HG03095 (cell line): ENCODE data around the gene OST4.

ENCODE experiments used
- ATAC-seq: cut with Tn5 transposase; IDR thresholded peaks from one replicate; pipeline ENCODE4 v1.9.1; 2021; ENCODE audit warnings: moderate library complexity; ENCODE audit not compliant: unreplicated experiment

OST4 gene

DNA sequence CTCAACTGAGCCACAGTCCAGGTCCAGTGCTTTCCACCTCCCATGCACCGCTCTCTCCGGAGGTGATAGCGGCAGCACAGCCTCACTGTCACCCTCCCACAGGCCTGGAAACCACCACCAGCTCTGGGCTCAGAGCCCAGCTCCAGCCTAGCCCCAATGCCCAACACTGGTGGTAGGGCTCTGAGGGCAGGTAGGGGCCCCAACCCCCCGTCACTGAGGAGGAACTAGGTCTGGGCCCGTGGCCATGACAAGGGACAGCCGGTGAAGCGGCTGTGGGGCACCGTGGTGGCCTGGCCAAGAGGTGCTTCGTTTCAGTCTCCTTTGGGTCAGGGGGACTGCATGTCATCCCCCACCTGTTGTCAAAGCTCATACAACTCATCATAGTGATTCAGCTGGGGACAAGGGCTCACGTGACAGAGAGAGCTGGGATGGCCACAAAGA lies 44.2 kb downstream of the OST4 start:
- no peak for ATAC-seq

DNA sequence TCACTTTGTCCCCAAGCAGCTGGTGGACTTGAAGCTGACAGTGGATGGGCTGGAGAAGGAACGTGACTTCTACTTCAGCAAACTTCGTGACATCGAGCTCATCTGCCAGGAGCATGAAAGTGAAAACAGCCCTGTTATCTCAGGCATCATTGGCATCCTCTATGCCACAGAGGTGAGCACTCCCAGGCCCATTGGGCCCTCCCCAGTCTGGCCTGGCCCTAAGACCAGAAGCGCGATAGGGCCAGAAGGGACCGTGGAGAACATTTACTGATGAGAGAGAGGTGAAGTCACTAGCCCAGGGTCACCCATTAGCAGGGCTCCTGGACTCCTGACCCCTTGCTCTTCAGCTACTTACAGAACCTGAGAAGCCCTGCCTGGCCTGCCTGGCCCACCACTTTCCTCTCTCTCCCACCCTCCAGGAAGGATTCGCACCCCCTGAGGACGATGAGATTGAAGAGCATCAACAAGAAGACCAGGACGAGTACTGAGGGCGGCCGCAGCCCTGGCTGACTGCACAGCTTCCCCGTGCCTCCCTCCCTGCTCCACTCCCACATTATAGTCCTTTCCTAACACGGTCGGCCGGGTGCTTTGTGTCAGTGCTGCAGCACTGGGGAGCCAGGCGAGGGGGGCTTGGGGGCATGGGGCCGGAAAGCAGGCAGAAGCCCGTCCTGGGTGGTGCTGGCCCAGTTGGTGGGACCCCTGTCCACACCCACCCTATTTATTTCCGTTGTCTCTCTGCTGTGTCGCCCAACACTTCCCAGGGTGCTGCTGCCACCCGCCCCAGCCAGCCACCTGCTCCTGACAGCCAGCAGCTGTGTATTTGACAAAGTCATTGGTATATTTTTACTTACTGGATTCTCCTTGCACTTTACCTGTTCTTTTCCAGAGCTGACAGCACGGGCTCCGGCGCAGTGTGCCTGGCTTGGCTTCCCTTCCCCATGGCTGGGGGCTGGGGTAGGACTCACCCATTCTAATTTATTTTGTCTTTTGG lies 45.3 kb downstream of the OST4 start:
- ATAC-seq: no peak

DNA sequence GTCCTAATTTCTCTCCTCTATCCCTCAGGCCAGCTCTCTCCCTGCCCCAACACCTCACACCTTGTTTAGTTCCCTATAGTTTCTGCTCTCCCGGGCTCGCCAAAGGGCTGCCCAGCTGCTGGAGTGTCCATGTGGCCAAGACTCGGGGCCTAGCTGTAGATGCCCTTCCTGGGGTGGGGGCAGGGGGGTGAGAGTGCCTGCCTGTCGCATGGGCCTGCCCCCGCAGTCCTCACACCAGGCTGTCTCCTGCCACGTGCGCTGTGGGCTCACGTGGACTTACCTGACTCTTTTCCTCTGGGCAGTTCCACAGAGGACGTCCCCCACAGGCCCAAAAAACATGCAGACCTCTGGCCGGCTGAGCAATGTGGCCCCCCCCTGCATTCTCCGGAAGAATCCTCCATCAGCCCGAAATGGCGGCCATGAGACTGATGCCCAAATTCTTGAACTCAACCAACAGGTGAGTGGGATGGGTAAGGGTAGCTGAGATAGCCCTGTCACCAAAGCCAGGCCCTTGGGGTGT lies 46.1 kb downstream of the OST4 start:
- no peak for ATAC-seq

DNA sequence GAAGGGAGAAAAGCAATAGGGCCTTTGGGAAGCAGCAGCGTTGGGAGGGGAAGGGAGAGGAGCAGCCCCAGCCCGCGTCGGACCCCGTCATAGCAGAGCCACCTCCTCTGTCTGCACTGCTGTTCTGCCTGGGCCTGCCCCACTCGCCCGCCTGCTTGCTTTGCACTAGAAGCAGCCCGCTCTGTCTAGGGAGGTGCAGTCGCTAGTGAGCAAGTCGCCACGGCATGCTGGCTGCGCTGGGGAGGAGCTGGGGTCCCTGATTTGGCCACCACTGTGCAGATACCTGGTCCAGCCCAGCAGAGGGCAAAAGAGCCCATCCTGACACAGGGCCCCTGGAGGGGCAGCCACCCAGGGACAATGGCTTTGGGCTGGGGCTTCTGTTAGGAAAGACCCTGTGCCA lies 46.6 kb downstream of the OST4 start:
- no peak for ATAC-seq

DNA sequence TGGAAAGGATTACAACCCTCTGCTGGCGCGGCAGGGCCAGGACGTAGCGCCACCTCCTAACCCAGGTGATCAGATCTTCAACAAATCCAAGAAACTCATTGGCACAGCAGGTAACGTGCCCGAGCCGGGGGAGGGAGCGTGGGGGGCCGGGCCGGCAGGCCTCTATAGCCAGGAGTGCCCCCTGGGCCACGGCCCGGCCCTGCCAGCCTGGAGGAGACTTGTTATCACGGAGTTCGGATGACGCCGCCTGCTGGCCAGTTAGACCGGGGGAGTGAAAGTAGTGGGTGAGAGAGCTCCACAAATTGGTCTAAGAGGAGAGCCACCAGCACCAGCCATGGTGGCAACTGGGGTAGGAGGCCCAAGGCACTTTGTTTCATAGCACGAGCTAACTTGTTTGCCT lies 47.3 kb downstream of the OST4 start:
- ATAC-seq: no peak

DNA sequence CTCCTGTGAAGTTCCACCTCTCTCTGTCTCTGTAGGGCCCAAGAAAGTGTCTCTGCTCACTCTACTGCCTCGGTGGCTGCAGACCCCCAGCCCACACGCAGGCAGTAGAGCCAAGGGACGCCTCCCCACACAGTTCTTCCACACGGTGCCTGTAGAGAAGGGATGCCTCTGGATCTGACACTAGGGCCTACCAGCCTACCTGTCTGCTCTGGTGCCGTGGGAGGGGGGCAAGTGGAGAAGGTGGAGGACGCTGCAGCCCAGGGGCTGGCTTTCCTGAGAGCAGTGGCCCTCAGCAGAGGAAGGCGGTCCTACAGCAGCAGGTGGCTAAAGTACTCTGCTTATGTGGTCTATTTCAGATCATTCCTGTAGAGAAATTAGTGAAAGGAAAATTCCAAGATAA lies 47.7 kb downstream of the OST4 start:
- ATAC-seq: no peak

GRCh38 chr2:27021253-27022049 lies 50.0 kb downstream of the OST4 start:
- no peak for ATAC-seq
